ENCODE results near the gene NFILZ.
"Not testable (repeated sequence)": the region's sequence is repeated elsewhere in the genome, so short reads cannot be mapped to it uniquely, and the experiment has no call there.

Gene NFILZ

DNA sequence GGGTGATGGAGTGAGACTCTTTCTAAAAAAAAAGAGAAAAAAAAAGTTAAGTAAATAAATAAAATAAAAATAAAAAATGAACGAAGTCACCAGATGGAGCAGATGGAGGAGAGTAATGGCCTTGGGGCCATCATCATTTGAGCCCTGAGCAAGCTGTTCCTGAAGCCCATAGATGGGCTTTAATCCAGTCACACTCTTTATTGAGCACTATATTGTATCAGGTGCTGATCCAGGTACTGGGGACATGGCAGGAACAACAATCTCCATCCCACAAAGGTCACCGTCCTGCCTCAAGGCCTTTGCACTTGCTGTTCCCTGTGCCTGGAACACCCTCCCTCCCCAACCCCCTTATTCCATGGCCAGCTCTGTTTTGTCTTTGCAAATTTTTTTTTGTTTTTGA is 16.0 kb upstream of the NFILZ start:
- no peaks in the 10 kb centered on the region for H3K36me3 ChIP-seq (ENCODE audit: control insufficient read depth, low read depth, low read length)
- H3K9ac ChIP-seq (ENCODE audit: low read length), result no peak overlapping the region
- H3K27me3 ChIP-seq (ENCODE audit: control insufficient read depth, insufficient read depth, low read length), result no peaks in the 10 kb centered on the region
- H3K27ac ChIP-seq (ENCODE audit: low read length), result no peak overlapping the region
- no peak overlapping the region for H3K4me3 ChIP-seq (ENCODE audit: low read length)
- H3K4me1 ChIP-seq (ENCODE audit: control insufficient read depth, low read depth, low read length), result peaks cover 5% of the 10 kb centered on the region
- H3K9me3 ChIP-seq (ENCODE audit: control insufficient read depth, low read depth, low read length), result no peaks in the 10 kb centered on the region

- H3K27ac ChIP-seq (ENCODE audit: low read length), result no peak overlapping the region
Observed at GRCh38 chr19:8615024-8615423, 15.4 kb upstream of the NFILZ start.

DNA sequence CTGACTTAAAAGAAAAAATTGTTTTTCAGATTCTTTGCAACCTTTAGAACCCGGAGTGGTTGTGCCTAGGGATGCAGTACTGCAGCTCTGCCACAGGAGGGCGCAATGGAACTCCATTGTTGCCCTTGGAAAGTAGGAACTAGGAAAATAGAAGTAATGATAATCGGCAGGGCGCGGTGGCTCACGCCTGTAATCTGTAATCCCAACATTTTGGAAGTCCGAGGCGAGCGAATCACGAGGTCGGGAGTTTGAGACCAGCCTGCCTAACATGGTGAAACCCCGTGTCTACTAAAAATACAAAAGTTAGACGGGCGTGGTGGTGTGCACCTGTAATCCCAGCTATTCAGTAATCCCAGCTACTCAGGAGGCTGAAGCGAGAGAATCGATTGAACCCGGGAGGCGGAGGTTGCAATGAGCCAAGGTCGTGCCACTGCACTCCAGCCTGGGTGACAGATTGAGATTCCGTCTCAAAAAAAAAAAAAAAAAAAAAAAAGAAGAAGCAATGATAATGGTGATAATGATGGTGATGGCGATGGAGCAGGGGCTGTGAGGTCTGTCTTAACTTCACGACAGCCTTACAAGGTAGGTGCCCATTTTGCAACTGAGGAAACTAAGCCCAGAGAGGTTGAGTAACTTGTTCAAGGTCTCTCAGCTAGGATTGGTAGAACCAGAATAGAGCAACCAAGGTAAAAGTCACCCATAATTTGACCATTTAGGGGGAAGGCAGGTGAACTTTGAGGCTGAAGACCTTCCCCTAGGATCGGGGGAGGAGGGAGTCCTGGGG is 14.4 kb upstream of the NFILZ start:
- H3K4me3 ChIP-seq (ENCODE audit: low read length), result no peak overlapping the region

More at GRCh38 chr19:8615024-8615423, 15.4 kb upstream of the NFILZ start:
- Histone ChIP-seq H3K27me3 (ENCODE audit: control insufficient read depth, insufficient read depth, low read length) (no peaks in the 10 kb centered on the region), H3K9me3 (ENCODE audit: control insufficient read depth, low read depth, low read length) (no peaks in the 10 kb centered on the region), H3K4me3 (ENCODE audit: low read length) (no peak overlapping the region), H3K9ac (ENCODE audit: low read length) (no peak overlapping the region), H3K4me1 (ENCODE audit: control insufficient read depth, low read depth, low read length) (peaks cover 5% of the 10 kb centered on the region), H3K36me3 (ENCODE audit: control insufficient read depth, low read depth, low read length) (no peaks in the 10 kb centered on the region)

DNA sequence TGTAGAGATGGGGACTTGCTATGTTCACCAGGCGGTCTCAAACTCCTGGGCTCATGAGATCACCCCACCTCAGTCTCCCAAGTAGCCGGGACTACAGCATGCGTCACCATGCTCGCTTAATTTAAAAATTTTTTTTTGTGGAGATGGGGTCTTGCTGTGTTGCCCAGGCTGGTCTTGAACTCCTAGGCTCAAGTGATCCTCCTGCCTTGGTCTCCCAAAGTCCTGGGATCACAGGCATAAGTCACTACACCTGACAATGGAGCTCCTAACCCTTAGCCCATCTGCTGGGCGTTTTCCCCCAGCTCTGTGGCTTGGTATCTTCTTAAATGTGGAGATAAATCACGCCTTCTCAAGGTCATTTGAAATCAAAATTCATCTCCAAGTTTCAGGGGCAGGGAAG is 13.6 kb upstream of the NFILZ start:
- no peaks in the 10 kb centered on the region for H3K9me3 ChIP-seq (ENCODE audit: control insufficient read depth, low read depth, low read length)
- no peaks in the 10 kb centered on the region for H3K36me3 ChIP-seq (ENCODE audit: control insufficient read depth, low read depth, low read length)
- H3K9ac ChIP-seq (ENCODE audit: low read length), result no peak overlapping the region
- no peaks in the 10 kb centered on the region for H3K27me3 ChIP-seq (ENCODE audit: control insufficient read depth, insufficient read depth, low read length)
- no peak overlapping the region for H3K27ac ChIP-seq (ENCODE audit: low read length)
- no peaks in the 10 kb centered on the region for H3K4me1 ChIP-seq (ENCODE audit: control insufficient read depth, low read depth, low read length)
- no peak overlapping the region for H3K4me3 ChIP-seq (ENCODE audit: low read length)

More for the DNA sequence above, 14.4 kb upstream of the NFILZ start:
- Histone ChIP-seq H3K9ac (ENCODE audit: low read length) (no peak overlapping the region), H3K27me3 (ENCODE audit: control insufficient read depth, insufficient read depth, low read length) (no peaks in the 10 kb centered on the region), H3K9me3 (ENCODE audit: control insufficient read depth, low read depth, low read length) (no peaks in the 10 kb centered on the region), H3K4me1 (ENCODE audit: control insufficient read depth, low read depth, low read length) (peaks cover 5% of the 10 kb centered on the region), H3K27ac (ENCODE audit: low read length) (no peak overlapping the region), H3K36me3 (ENCODE audit: control insufficient read depth, low read depth, low read length) (no peaks in the 10 kb centered on the region)

- not testable (repeated sequence) for H3K27me3 ChIP-seq (ENCODE audit: control insufficient read depth, insufficient read depth, low read length); H3K9me3 ChIP-seq (ENCODE audit: control insufficient read depth, low read depth, low read length); H3K27ac ChIP-seq (ENCODE audit: low read length)
Observed at GRCh38 chr19:8617325-8617724, 13.1 kb upstream of the NFILZ start.

GRCh38 chr19:8617984-8618383 is 12.4 kb upstream of the NFILZ start:
- Histone ChIP-seq H3K27ac (ENCODE audit: low read length) (no peak overlapping the region), H3K27me3 (ENCODE audit: control insufficient read depth, insufficient read depth, low read length) (no peaks in the 10 kb centered on the region), H3K9ac (ENCODE audit: low read length) (no peak overlapping the region), H3K36me3 (ENCODE audit: control insufficient read depth, low read depth, low read length) (no peaks in the 10 kb centered on the region), H3K4me3 (ENCODE audit: low read length) (no peak overlapping the region), H3K9me3 (ENCODE audit: control insufficient read depth, low read depth, low read length) (no peaks in the 10 kb centered on the region), H3K4me1 (ENCODE audit: control insufficient read depth, low read depth, low read length) (no peaks in the 10 kb centered on the region)

More at GRCh38 chr19:8617325-8617724, 13.1 kb upstream of the NFILZ start:
- H3K4me3 ChIP-seq (ENCODE audit: low read length); H3K9ac ChIP-seq (ENCODE audit: low read length); H3K36me3 ChIP-seq (ENCODE audit: control insufficient read depth, low read depth, low read length); H3K4me1 ChIP-seq (ENCODE audit: control insufficient read depth, low read depth, low read length): not testable (repeated sequence)

DNA sequence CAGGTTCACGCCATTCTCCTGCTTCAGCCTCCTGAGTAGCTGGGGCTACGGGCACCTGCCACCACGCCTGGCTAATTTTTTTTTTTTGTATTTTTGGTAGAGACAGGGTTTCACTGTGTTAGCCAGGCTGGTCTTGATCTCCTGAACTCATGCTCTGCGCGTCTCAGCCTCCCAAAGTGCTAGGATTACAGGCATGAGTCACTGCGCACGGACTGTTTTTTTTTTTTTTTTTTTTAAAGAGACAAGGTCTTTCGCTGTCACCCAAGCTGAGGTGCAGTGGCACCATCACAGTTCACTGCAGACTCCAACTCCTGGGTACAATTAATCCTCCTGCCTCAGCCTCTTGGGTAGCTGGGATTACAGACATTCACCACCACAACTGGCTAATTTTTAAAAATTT is 11.7 kb upstream of the NFILZ start:
- no peak overlapping the region for H3K4me3 ChIP-seq (ENCODE audit: low read length)
- H3K27me3 ChIP-seq (ENCODE audit: control insufficient read depth, insufficient read depth, low read length), result no peaks in the 10 kb centered on the region
- H3K9me3 ChIP-seq (ENCODE audit: control insufficient read depth, low read depth, low read length), result no peaks in the 10 kb centered on the region

DNA sequence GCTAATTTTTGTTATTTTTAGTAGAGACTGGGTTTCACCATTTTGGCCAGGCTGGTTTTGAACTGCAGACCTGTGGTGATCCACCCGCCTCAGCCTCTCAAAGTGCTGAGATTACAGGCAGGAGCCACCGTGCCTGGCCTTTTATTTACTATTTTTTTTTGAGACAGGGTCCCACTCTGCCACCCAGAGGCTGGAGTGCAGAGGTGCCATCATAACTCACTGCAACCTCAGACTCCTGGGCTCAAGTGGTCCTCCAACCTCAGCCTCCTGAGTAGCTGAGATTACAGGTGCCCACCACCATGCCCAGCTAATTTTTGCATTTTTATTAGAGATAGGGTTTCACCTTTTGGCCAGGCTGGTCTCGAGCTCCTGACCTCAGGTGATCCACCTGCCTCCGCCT is 7.5 kb upstream of the NFILZ start:
- H3K36me3 ChIP-seq (ENCODE audit: control insufficient read depth, low read depth, low read length); H3K27me3 ChIP-seq (ENCODE audit: control insufficient read depth, insufficient read depth, low read length); H3K9me3 ChIP-seq (ENCODE audit: control insufficient read depth, low read depth, low read length); H3K27ac ChIP-seq (ENCODE audit: low read length); H3K9ac ChIP-seq (ENCODE audit: low read length); H3K4me1 ChIP-seq (ENCODE audit: control insufficient read depth, low read depth, low read length); H3K4me3 ChIP-seq (ENCODE audit: low read length): not testable (repeated sequence)

More for the DNA sequence above, 11.7 kb upstream of the NFILZ start:
- H3K27ac ChIP-seq (ENCODE audit: low read length), result no peak overlapping the region
- H3K9ac ChIP-seq (ENCODE audit: low read length), result no peak overlapping the region
- no peaks in the 10 kb centered on the region for H3K36me3 ChIP-seq (ENCODE audit: control insufficient read depth, low read depth, low read length)
- H3K4me1 ChIP-seq (ENCODE audit: control insufficient read depth, low read depth, low read length), result no peaks in the 10 kb centered on the region

GRCh38 chr19:8626842-8627241 is 3.6 kb upstream of the NFILZ start:
- Histone ChIP-seq H3K9me3 (ENCODE audit: control insufficient read depth, low read depth, low read length) (no peaks in the 10 kb centered on the region), H3K27me3 (ENCODE audit: control insufficient read depth, insufficient read depth, low read length) (no peaks in the 10 kb centered on the region), H3K4me1 (ENCODE audit: control insufficient read depth, low read depth, low read length) (peaks cover 12% of the 10 kb centered on the region), H3K9ac (ENCODE audit: low read length) (no peak overlapping the region), H3K4me3 (ENCODE audit: low read length) (no peak overlapping the region), H3K36me3 (ENCODE audit: control insufficient read depth, low read depth, low read length) (no peaks in the 10 kb centered on the region), H3K27ac (ENCODE audit: low read length) (no peak overlapping the region)

- no peaks in the 10 kb centered on the region for H3K27me3 ChIP-seq (ENCODE audit: control insufficient read depth, insufficient read depth, low read length)
- peaks cover 12% of the 10 kb centered on the region for H3K4me1 ChIP-seq (ENCODE audit: control insufficient read depth, low read depth, low read length)
- H3K36me3 ChIP-seq (ENCODE audit: control insufficient read depth, low read depth, low read length), result no peaks in the 10 kb centered on the region
- H3K9me3 ChIP-seq (ENCODE audit: control insufficient read depth, low read depth, low read length), result no peaks in the 10 kb centered on the region
- H3K27ac ChIP-seq (ENCODE audit: low read length), result no peak overlapping the region
- H3K4me3 ChIP-seq (ENCODE audit: low read length), result no peak overlapping the region
- no peak overlapping the region for H3K9ac ChIP-seq (ENCODE audit: low read length)
Observed at GRCh38 chr19:8629184-8629583, 1.2 kb upstream of the NFILZ start.

DNA sequence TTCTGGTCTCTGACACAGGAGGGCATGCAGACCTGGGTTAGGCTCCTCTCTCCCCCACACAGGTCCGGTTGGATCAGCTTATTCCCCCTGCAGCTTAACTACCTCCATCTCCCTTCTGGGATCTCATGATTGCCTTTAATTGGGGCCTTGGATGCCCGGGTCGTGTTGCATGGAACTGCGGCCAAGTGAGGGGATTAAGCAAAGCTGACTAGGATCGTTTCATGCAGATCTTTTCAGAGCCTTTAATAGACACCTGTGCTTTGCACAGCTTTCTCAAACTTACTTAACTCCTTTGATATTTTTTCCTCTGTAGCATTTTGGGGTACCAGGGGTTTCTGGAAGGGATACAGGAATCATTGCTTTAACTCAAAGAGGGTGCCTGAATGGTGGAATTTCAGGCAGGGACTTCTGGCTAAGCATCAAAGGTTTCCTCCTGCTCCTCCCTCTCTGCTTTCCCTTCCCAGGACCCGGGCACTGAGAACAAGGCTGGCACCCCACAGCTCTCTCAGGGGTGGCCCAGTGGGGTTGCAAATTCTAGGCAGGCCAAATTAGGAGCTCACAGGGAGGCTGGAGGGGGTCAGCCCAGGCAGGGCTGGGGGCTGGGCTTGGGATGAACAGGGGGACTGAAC is 477 bp downstream of the NFILZ start:
- H3K9ac ChIP-seq (ENCODE audit: low read length), result no peak overlapping the region
- H3K4me1 ChIP-seq (ENCODE audit: control insufficient read depth, low read depth, low read length), result peaks cover 12% of the 10 kb centered on the region
- H3K27me3 ChIP-seq (ENCODE audit: control insufficient read depth, insufficient read depth, low read length), result no peaks in the 10 kb centered on the region
- H3K36me3 ChIP-seq (ENCODE audit: control insufficient read depth, low read depth, low read length), result no peaks in the 10 kb centered on the region
- no peaks in the 10 kb centered on the region for H3K9me3 ChIP-seq (ENCODE audit: control insufficient read depth, low read depth, low read length)
- no peak overlapping the region for H3K4me3 ChIP-seq (ENCODE audit: low read length)
- no peak overlapping the region for H3K27ac ChIP-seq (ENCODE audit: low read length)

DNA sequence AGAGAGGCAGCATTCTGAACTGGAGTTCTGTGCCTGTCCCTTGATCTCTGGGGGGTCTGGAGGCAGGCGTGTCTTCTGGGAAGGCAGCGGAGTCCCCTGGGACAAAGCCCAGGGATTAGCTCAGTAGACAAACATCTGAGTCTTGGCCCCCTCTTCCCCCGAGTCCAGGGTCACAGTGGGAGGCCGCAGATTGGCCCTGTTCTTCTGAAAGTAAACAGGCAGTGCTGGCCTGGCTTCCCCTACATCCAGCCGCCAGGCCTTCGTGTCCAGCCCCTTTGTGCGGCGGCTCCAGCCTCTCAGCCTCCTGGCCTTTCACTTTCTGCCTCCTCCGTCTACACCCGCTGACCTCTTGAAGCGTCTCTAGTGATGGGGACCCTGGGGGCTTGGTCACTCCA is 989 bp downstream of the NFILZ start:
- Histone ChIP-seq H3K4me1 (ENCODE audit: control insufficient read depth, low read depth, low read length) (peaks cover 12% of the 10 kb centered on the region), H3K4me3 (ENCODE audit: low read length) (no peak overlapping the region), H3K27ac (ENCODE audit: low read length) (no peak overlapping the region), H3K36me3 (ENCODE audit: control insufficient read depth, low read depth, low read length) (no peaks in the 10 kb centered on the region), H3K27me3 (ENCODE audit: control insufficient read depth, insufficient read depth, low read length) (no peaks in the 10 kb centered on the region), H3K9ac (ENCODE audit: low read length) (no peak overlapping the region), H3K9me3 (ENCODE audit: control insufficient read depth, low read depth, low read length) (no peaks in the 10 kb centered on the region)

Measured in iPS-18a (cell line).